ENCODE measurements around the gene ATP8B3.

DNA sequence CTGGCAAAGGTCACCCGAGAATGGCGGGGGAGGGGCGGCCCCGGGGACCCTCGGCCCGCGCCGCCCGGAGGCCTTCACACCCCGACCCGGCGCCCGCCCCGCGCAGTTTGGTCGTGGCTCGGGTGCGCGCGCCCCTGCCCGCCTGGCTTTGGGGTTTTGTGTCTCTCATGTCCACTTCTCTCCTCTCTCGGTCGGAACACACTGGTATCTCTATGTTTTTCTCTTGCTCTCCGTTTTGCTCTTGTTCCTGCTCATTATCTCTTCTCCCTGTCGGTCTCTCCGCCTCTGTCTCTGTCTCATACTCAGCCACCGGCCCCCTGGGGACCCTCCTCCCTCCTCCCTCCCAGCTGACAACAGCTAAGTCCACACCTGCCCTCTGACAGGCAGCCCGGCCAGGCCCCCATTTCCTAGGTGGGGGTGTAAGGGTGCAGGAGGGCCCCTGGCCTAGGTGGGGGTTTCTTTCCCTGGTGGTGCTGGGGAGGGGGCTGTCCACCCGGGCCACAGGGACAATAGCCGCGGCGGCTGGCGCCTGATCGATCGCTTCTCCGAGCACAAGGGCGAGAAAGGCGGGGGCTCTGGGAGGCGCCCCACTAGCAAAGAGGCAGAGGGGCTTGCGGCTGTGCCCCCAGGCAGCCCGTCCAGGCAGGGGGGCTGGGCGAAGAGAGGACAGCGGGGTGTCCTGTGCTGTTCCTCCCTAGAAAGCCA, 56.5 kb downstream of the ATP8B3 start:
- TF ChIP-seq GATA3 (IDR thresholded peaks at IDR 0.05; ENCODE audit: low read depth, low read length) (no peak), GATA2 (IDR thresholded peaks at IDR 0.05; ENCODE audit: low read depth, low read length) (no peak)

Measured in SH-SY5Y (cell line).